ENCODE results near the gene EPB41L1. TPM values are rescaled to one million over a fixed set of nuclear protein-coding genes. Genes with fewer than 3 reads are reported as not detected.

The EPB41L1 gene
- total RNA-seq, 1 donor from 2014 or later = 31.4 TPM

DNA sequence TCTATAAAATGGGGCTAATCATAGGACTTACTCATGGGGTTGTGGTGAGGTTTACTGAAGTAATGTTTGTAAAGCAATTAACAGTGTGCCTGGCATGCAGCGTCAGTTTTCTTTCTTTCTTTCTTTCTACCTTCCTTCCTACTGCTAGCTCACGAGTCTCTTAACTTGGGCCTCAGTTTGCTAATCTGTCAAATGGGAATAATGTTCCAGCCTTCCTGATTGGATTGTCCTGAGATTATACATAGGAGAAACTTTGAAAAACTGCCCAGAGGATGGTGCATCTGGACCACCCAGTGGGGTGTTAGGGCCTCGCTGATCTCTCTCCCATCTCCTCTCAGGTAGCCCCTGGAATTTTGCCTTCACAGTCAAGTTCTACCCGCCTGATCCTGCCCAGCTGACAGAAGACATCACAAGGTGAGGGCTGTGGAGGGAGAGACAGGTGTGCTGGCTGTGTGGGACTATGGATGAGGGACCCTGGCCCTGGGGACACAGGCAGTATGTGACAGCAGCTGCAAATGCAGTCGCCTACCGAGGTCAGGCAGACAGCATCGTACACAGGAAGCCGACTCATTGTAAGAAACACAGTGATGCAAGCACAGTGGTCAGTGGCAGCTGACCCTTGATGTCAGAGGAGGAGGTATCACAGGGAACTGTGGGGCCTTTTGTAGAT is 27.5 kb downstream of the EPB41L1 start:
- H3K4me1 Mint-ChIP-seq (ENCODE audit: unreplicated experiment) = no peaks in the 10 kb centered on the region
- no peak overlapping the region for H3K27ac Mint-ChIP-seq (ENCODE audit: unreplicated experiment)
- H3K27me3 Mint-ChIP-seq (ENCODE audit: unreplicated experiment) = no peaks in the 10 kb centered on the region
- TF ChIP-seq, protein P1, sequence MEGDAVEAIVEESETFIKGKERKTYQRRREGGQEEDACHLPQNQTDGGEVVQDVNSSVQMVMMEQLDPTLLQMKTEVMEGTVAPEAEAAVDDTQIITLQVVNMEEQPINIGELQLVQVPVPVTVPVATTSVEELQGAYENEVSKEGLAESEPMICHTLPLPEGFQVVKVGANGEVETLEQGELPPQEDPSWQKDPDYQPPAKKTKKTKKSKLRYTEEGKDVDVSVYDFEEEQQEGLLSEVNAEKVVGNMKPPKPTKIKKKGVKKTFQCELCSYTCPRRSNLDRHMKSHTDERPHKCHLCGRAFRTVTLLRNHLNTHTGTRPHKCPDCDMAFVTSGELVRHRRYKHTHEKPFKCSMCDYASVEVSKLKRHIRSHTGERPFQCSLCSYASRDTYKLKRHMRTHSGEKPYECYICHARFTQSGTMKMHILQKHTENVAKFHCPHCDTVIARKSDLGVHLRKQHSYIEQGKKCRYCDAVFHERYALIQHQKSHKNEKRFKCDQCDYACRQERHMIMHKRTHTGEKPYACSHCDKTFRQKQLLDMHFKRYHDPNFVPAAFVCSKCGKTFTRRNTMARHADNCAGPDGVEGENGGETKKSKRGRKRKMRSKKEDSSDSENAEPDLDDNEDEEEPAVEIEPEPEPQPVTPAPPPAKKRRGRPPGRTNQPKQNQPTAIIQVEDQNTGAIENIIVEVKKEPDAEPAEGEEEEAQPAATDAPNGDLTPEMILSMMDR (IDR thresholded peaks at IDR 0.05) = no peak
- H3K9me3 Mint-ChIP-seq (ENCODE audit: unreplicated experiment) = no peaks in the 10 kb centered on the region
- H3K36me3 Mint-ChIP-seq (ENCODE audit: unreplicated experiment) = peaks cover 9% of the 10 kb centered on the region
- no peak overlapping the region for H3K4me3 Mint-ChIP-seq (ENCODE audit: unreplicated experiment)
- DNase-seq (ENCODE audit: extremely low spot score, unreplicated experiment) = no peak

DNA sequence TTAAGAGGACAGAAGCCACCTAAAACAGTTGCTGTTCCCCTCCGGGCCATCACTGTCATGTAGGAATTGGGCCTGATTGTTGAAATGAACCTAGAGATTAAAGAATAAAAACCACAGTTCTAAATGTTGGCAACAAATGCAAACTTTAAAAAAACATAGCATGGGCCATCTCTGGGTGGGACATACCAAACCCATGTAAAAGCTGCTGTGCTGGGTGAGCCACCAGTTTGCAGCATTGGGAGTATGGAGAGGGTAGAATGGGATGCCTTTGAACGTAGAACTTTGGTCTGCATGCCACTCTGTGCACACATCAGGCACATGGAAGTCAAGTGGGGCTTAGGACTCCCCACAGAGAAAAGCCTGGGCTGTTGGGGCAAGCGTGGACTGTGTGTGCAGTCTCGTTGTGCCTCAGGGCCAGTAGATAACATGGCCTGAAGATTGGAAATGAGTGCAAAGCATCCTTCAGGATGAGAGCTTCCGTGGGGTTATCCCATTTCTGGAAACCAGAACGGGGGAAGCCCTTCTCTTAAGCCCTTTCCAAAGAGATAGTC is 28.1 kb downstream of the EPB41L1 start:
- TF ChIP-seq, protein P1 (IDR thresholded peaks at IDR 0.05) = no peak
- Mint-ChIP-seq H3K4me3 (ENCODE audit: unreplicated experiment) (no peak overlapping the region), H3K9me3 (ENCODE audit: unreplicated experiment) (no peaks in the 10 kb centered on the region), H3K27me3 (ENCODE audit: unreplicated experiment) (no peaks in the 10 kb centered on the region), H3K27ac (ENCODE audit: unreplicated experiment) (no peak overlapping the region), H3K4me1 (ENCODE audit: unreplicated experiment) (no peaks in the 10 kb centered on the region), H3K36me3 (ENCODE audit: unreplicated experiment) (peaks cover 6% of the 10 kb centered on the region)
- no peak for DNase-seq (ENCODE audit: extremely low spot score, unreplicated experiment)

DNA sequence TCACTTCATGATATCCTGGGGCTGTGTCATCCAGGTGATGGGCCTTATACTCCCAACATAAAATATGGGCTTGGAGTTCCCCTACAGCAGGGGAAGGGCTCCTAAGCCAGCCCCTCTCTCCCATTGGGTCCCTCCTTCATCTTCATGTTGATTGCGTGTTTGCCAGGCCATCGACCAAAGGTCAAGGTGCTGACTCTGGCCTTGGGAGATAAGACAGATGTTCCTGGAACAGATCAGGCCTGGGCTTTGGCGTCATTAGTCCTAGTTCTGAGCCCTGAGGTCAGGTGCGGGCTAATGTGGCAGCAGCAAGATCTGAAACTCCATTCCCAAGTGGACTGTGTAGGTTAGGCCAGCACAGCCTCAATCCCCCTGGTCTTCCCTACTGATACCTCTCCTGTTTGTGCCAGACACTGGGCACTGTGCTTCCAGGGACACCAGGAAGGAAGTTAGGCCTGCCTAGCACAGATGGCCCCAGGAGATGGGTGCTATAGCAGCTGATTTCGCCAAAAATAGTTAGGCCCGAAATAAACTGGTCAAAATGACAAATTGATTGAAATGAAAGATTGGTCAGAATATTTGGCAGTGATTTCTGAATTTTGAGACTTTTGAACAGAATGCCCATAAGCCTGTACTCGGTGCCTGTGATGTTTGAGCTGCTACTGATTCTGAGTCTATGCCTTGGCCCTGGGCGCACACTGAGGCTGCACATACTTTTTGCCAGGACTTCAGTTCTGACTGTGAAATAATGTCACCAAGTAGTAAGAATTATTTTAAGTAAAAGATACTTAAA is 28.8 kb downstream of the EPB41L1 start:
- TF ChIP-seq, protein P1 (IDR thresholded peaks at IDR 0.05) = no peak
- H3K27me3 Mint-ChIP-seq (ENCODE audit: unreplicated experiment) = no peaks in the 10 kb centered on the region
- no peak overlapping the region for H3K27ac Mint-ChIP-seq (ENCODE audit: unreplicated experiment)
- peaks cover 9% of the 10 kb centered on the region for H3K36me3 Mint-ChIP-seq (ENCODE audit: unreplicated experiment)
- no peaks in the 10 kb centered on the region for H3K9me3 Mint-ChIP-seq (ENCODE audit: unreplicated experiment)
- H3K4me3 Mint-ChIP-seq (ENCODE audit: unreplicated experiment) = no peak overlapping the region
- H3K4me1 Mint-ChIP-seq (ENCODE audit: unreplicated experiment) = no peaks in the 10 kb centered on the region
- DNase-seq (ENCODE audit: extremely low spot score, unreplicated experiment) = no peak

DNA sequence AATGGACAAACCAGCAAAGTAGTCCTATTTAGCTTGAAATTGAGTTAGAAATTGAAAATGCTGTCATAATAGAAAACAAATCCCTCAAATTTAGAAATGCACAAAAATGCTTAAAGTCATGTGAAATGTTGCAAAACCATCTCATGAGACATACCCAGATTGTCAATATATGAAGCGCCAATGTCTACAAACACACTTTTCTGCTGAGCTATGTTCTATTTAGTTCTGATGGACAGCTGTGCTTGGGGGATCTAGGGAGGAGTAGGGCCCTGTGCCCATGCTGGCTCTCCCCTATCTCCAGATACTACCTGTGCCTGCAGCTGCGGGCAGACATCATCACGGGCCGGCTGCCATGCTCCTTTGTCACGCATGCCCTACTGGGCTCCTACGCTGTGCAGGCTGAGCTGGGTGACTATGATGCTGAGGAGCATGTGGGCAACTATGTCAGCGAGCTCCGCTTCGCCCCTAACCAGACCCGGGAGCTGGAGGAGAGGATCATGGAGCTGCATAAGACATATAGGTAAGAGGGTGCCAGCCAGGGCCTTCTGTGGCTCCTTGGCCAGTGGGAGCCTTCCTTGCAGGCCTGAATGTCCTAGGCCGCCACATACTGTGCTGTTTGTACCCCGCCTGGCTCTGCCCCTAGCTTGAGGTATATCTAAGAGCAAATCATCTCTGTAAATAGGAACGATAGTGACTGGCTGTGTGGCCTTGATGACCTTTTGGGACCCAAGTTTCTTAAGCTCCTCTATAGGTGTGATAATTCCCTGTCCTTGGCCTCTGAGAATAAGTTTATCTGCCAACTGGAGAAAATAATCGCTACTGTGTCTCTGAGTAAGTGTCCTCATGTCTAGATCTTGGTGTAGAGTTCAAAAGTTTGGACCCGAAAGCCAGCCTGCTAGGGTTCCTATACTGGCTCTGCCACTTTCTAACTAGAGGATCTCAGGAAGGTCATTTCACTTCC is 30.6 kb downstream of the EPB41L1 start:
- no peaks in the 10 kb centered on the region for H3K27me3 Mint-ChIP-seq (ENCODE audit: unreplicated experiment)
- no peaks in the 10 kb centered on the region for H3K9me3 Mint-ChIP-seq (ENCODE audit: unreplicated experiment)
- H3K4me1 Mint-ChIP-seq (ENCODE audit: unreplicated experiment) = no peaks in the 10 kb centered on the region
- no peak for DNase-seq (ENCODE audit: extremely low spot score, unreplicated experiment)
- no peak overlapping the region for H3K4me3 Mint-ChIP-seq (ENCODE audit: unreplicated experiment)
- peaks cover 14% of the 10 kb centered on the region for H3K36me3 Mint-ChIP-seq (ENCODE audit: unreplicated experiment)
- TF ChIP-seq, protein P1 (IDR thresholded peaks at IDR 0.05) = no peak
- no peak overlapping the region for H3K27ac Mint-ChIP-seq (ENCODE audit: unreplicated experiment)
